22Rv1 (cell line): Measurements from ENCODE around the gene IRAK4.
A peak's percentile ranks its signal among the peaks of the same experiment; 100 is the strongest.
"Not testable (repeated sequence)": the region's sequence is repeated elsewhere in the genome, so short reads cannot be mapped to it uniquely, and the experiment has no call there.

Experiments used
- H3K27ac ChIP-seq: fragments of 450-650 bp; 2 replicates; pipeline ENCODE4 v1.5.1; 2017
- ZFX ChIP-seq: fragments of 450-650 bp; IDR thresholded peaks from 2 replicates; pipeline ENCODE4 v1.6.1; 2017; ENCODE audit warnings: antibody characterized with exemption, borderline replicate concordance
- TF ChIP-seq, protein P1 (sequence below): fragments of 450-650 bp; IDR thresholded peaks from 2 replicates; pipeline ENCODE4 v1.5.1; 2017; ENCODE audit warnings: mild to moderate bottlenecking

The IRAK4 gene

DNA sequence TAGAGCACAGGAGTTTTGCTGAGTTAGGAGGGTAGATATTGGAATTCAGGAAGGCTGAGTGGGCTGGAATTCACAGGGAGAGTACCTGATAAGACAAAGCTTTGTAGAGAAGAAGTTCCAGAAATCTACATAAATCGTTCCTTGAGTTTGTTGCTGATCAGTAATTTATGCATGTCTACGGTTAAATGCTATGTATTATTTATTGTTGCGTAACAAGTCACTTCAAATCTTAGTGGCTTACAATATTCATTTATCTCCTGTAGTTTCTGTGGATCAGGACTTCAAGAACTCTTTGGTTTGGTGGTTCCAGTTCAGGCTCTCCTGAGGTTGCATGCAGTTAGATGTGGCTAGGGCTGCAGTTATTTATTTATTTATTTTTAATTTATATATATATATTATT, 7.9 kb upstream of the IRAK4 start:
- no peak overlapping the region for H3K27ac ChIP-seq
- TF ChIP-seq, protein P1, sequence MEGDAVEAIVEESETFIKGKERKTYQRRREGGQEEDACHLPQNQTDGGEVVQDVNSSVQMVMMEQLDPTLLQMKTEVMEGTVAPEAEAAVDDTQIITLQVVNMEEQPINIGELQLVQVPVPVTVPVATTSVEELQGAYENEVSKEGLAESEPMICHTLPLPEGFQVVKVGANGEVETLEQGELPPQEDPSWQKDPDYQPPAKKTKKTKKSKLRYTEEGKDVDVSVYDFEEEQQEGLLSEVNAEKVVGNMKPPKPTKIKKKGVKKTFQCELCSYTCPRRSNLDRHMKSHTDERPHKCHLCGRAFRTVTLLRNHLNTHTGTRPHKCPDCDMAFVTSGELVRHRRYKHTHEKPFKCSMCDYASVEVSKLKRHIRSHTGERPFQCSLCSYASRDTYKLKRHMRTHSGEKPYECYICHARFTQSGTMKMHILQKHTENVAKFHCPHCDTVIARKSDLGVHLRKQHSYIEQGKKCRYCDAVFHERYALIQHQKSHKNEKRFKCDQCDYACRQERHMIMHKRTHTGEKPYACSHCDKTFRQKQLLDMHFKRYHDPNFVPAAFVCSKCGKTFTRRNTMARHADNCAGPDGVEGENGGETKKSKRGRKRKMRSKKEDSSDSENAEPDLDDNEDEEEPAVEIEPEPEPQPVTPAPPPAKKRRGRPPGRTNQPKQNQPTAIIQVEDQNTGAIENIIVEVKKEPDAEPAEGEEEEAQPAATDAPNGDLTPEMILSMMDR = no peak
- TF ChIP-seq ZFX = no peak

DNA sequence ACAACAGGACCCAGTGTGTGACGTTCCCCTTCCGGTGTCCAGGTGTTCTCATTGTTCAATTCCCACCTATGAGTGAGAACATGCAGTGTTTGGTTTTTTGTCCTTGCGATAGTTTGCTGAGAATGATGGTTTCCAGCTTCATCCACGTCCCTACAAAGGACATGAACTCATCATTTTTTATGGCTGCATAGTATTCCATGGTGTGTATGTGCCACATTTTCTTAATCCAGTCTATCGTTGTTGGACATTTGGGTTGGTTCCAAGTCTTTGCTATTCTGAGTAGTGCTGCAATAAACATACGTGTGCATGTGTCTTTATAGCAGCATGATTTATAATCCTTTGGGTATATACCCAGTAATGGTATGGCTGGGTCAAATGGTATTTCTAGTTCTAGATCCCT, 7.4 kb upstream of the IRAK4 start:
- not testable (repeated sequence) for H3K27ac ChIP-seq

DNA sequence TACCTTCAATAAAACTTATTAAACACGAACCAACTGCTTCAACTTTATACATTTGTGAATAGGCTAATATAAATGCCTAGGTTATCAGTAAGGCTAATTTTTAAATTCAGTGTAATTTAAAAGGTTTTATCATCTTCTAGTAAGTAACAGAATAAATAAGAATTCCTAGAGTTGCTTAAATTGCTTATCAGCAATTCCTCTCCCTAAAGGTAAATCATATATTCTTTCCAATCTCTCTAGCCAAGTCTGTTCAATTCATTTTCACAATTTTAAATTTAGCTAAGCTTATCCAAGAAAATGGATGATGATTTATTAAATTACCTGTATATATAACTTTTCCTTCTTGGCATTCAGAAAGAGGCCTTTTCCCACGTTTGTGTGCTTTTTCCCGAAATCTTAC, 4.7 kb upstream of the IRAK4 start:
- TF ChIP-seq, protein P1 = no peak
- TF ChIP-seq ZFX = no peak
- H3K27ac ChIP-seq = no peak overlapping the region

DNA sequence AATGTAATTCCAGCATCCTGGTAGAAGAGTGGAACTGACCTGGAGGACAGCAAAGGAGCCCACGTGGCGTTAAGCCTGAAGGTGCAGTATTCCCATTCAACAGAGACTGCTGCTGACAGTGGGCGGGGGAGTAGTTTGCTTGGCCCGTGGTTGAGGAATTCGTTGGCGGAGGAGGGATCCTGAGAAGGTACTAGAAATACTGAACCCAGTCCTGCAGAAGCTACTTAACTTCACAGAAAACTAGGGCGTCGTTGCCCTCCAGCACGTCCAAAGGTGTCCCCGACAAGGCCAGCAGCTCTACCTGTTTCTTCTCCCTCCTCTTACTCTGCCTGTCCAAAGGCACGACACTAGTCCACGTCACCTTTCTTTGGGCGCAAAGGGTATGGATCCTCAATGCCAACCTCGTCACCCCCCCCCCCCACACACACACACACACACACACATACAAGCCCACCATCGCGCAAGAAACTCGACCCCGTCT, 464 bp upstream of the IRAK4 start:
- TF ChIP-seq, protein P1 = no peak
- no peak for TF ChIP-seq ZFX
- peak overlapping the region; percentile 88 for H3K27ac ChIP-seq

DNA sequence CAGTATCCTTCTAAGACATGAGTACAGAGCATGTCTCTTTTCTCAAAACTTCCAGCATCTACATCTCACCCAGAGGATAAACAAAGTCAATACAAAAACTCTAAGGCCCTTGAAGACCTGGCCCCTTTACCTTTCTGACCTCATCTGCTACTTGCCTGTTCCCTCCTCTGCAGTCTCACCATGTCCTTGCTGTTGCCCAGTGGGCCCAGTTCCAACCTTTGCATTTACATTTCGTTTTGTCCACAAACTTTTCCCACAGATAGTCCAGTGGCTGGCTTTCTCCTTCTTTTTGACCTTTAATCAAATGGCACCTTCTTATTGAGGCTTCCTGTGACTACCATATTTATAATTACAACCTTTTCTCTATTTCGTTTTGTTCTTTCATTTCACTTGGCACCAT, 1.6 kb downstream of the IRAK4 start:
- no peak for TF ChIP-seq ZFX

DNA sequence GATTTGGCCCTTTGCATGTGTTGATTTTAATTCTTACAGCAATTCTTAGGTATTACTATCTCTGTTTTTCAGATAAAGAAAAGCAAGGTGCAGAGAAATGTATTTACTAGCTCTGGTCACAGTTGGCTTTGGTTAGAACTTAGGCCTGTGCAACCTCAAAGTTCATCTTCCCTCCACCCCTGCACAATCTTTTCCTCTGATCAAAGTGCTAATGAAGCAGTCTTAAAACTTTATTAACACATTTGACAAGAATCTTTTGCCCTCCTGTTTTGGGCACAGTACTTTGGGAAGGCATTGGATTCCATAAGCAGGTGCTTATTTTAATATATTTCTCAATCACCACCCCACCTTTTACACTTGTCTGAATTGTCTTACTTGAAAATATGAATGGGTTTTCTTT, 2.7 kb downstream of the IRAK4 start:
- no peak overlapping the region for H3K27ac ChIP-seq
- no peak for TF ChIP-seq ZFX
- TF ChIP-seq, protein P1 = no peak

More for the DNA sequence above, 1.6 kb downstream of the IRAK4 start:
- H3K27ac ChIP-seq = peak overlapping the region; percentile 88; the same call in 1 of the 2 replicates

DNA sequence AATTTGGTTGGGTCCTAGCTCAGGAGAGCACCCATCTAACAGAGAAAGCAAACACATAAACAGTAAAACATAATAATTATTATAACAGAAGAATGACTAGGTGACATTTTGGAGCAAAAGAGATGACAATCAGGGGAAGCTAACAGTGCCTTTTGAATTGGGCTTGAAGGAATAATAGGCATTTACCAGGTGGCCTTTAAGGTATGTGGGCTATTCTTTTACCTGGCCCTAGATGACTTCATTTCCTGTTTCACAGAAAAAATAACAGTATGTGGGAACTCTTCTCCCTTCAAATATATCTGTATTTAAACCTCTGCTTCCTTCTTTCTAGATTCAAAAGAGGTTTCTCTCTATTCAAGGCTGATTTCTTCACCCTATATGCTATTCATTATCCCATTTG, 3.8 kb downstream of the IRAK4 start:
- no peak for TF ChIP-seq ZFX
- TF ChIP-seq, protein P1 = no peak
- H3K27ac ChIP-seq = no peak overlapping the region

DNA sequence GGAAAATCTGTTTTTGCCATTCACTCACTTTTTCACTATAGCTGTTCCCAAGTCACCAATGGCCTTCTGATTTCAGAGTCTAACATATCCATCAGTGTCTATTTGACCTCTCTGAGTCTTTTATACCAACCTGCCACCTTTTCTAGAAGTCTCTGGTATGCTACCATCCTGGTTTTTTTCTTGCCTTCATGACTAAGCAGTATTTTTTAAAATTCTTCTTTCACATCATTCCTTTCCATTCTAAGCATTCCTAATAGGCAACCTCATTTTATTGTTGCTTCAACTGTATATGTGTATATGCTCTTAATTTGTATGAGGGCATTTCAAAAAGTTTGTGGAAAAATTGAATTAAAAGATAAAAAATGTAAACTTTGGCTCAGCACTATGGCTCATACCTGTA, 5.0 kb downstream of the IRAK4 start:
- H3K27ac ChIP-seq = no peak overlapping the region
- TF ChIP-seq ZFX = no peak
- TF ChIP-seq, protein P1 = no peak
